Right lobe of liver (tissue), 4 donors: Measurements from ENCODE around the gene ZNF385B.

Experiments
- CTCF ChIP-seq, 4 donors: fragments of 200-600 bp in 3 of 4; fragments of 450-650 bp in 1 of 4; IDR thresholded peaks; one replicate each; pipeline versions ENCODE4 v1.5.1 to v1.8.0; 2016 to 2022; ENCODE audit warnings: antibody characterized with exemption in 4 of 4, mild to moderate bottlenecking in 2 of 4
- POLR2A ChIP-seq: fragments of 450-650 bp; IDR thresholded peaks from one replicate; pipeline ENCODE4 v1.6.1; 2017; ENCODE audit warnings: antibody characterized with exemption, mild to moderate bottlenecking
- donor health status: DM: no; HTN: no; CAD: no.
- donor health status: DM: no; HTN: no; CAD: no.
- donor health status: DM: no; HTN: yes; CAD: no.

- TF ChIP-seq CTCF (IDR thresholded peaks at IDR 0.05) (no peak), POLR2A (no peak)
Observed at GRCh38 chr2:179602452-179602851, 259.0 kb downstream of the ZNF385B start.
